ENCODE results near the gene ANO10.
"Not testable (repeated sequence)": the region's sequence is repeated elsewhere in the genome, so short reads cannot be mapped to it uniquely, and the experiment has no call there.

The ANO10 gene

GRCh38 chr3:43627360-43627759 is 5.5 kb upstream of the ANO10 start:
- DNase-seq = peak; percentile 11

- DNase-seq = no peak
Measured at GRCh38 chr3:43624619-43625305, 3.0 kb upstream of the ANO10 start.

GRCh38 chr3:43620831-43621655 is 768 bp downstream of the ANO10 start:
- no peak for DNase-seq

GRCh38 chr3:43619588-43619987 is 2.2 kb downstream of the ANO10 start:
- no peak for DNase-seq

GRCh38 chr3:43618142-43618541 is 3.7 kb downstream of the ANO10 start:
- no peak for DNase-seq

GRCh38 chr3:43616034-43616433 is 5.8 kb downstream of the ANO10 start:
- no peak for DNase-seq

- no peak for DNase-seq
Measured at GRCh38 chr3:43615133-43615532, 6.7 kb downstream of the ANO10 start.

- DNase-seq = no peak
Measured at GRCh38 chr3:43613976-43614375, 7.8 kb downstream of the ANO10 start.

GRCh38 chr3:43612419-43612818 is 9.4 kb downstream of the ANO10 start:
- DNase-seq = no peak

- DNase-seq = no peak
Measured at GRCh38 chr3:43609406-43609805, 12.4 kb downstream of the ANO10 start.

- no peak for DNase-seq
Measured at GRCh38 chr3:43608751-43609150, 13.1 kb downstream of the ANO10 start.

- DNase-seq = no peak
Measured at GRCh38 chr3:43606284-43606683, 15.5 kb downstream of the ANO10 start.

GRCh38 chr3:43599959-43600358 is 21.9 kb downstream of the ANO10 start:
- not testable (repeated sequence) for DNase-seq

- DNase-seq = no peak
Measured at GRCh38 chr3:43597961-43598360, 23.9 kb downstream of the ANO10 start.

- not testable (repeated sequence) for DNase-seq
Measured at GRCh38 chr3:43596178-43596577, 25.6 kb downstream of the ANO10 start.

GRCh38 chr3:43595280-43595679 is 26.5 kb downstream of the ANO10 start:
- not testable (repeated sequence) for DNase-seq

- DNase-seq = not testable (repeated sequence)
Measured at GRCh38 chr3:43593588-43593987, 28.2 kb downstream of the ANO10 start.

GRCh38 chr3:43591866-43592265 is 29.9 kb downstream of the ANO10 start:
- not testable (repeated sequence) for DNase-seq

GRCh38 chr3:43587303-43587702 is 34.5 kb downstream of the ANO10 start:
- no peak for DNase-seq

GRCh38 chr3:43584043-43584826 is 37.6 kb downstream of the ANO10 start:
- no peak for DNase-seq

GRCh38 chr3:43583481-43583880 is 38.3 kb downstream of the ANO10 start:
- DNase-seq = no peak

- no peak for DNase-seq
Measured at GRCh38 chr3:43582866-43583265, 38.9 kb downstream of the ANO10 start.

- no peak for DNase-seq
Measured at GRCh38 chr3:43581343-43581742, 40.5 kb downstream of the ANO10 start.

- DNase-seq = no peak
Measured at GRCh38 chr3:43580181-43580580, 41.6 kb downstream of the ANO10 start.

All from CD4-positive, alpha-beta T cell treated with Interleukin-10 for 1 hour (primary cell).